ENCODE data around the gene TAF4B.

- no peak for TF ChIP-seq CTCF (IDR thresholded peaks at IDR 0.05; ENCODE audit: low read length)
- TF ChIP-seq EZH2 (IDR thresholded peaks at IDR 0.05; ENCODE audit: borderline replicate concordance, low read length), result no peak
Measured at GRCh38 chr18:26205318-26205717, 20.9 kb upstream of the TAF4B start.

All from OCI-LY1 (cell line).